B cell (primary cell): Measurements from ENCODE around the gene CENPX. TPM values are rescaled to one million over a fixed set of nuclear protein-coding genes. Genes with fewer than 3 reads are reported as not detected.

ENCODE experiments used
- ATAC-seq: fragments of 200-7000 bp; cut with Tn5 transposase; one replicate; pipeline ENCODE4 v1.10.0; 2021; ENCODE audit warnings: low read depth, mild to moderate bottlenecking, moderate number of reproducible peaks, moderate library complexity
- CTCF ChIA-PET: fragments of 350-600 bp; sonication (Branson Sonifier 250); formaldehyde crosslinking; loops from one replicate; lab custom pipeline; 2021; ENCODE audit warnings: antibody characterized with exemption, inconsistent platforms; lab: Charles Lee
- POLR2A ChIA-PET: fragments of 350-600 bp; sonication (Branson Sonifier 250); formaldehyde crosslinking; loops from one replicate; lab custom pipeline; 2021; ENCODE audit warnings: antibody characterized with exemption; lab: Charles Lee
- DNase-seq: peaks from one replicate; pipeline ENCODE4 v3.0.0; 2013
- H2AFZ ChIP-seq: 2 replicates; pipeline ENCODE4 v1.6.1; 2012; ENCODE audit warnings: mild to moderate bottlenecking, low read depth, low read length; ENCODE audit not compliant: insufficient read depth, poor library complexity, severe bottlenecking
- H3K27ac ChIP-seq, 2 donors: 1 replicate in 1 of 2; 2 replicates in 1 of 2; pipeline ENCODE4 v1.5.1; 2012 to 2013; ENCODE audit warnings: low read length in 2 of 2, mild to moderate bottlenecking in 2 of 2, moderate library complexity in 1 of 2
- H3K27me3 ChIP-seq, 4 experiments: fragments of 200-600 bp in 1 of 4; sonication (generic) in 1 of 4; replicated peaks in 1 of 4; 1 replicate in 2 of 4; 2 replicates in 2 of 4; pipeline versions ENCODE4 v1.6.1 to v1.7.0; 2013 to 2016; ENCODE audit warnings: low read length in 3 of 4, mild to moderate bottlenecking in 2 of 4, mixed read lengths in 1 of 4, moderate library complexity in 1 of 4; ENCODE audit not compliant: insufficient read depth in 4 of 4, control insufficient read depth in 3 of 4; ENCODE audit errors: control extremely low read depth in 1 of 4
- H3K36me3 ChIP-seq, 2 experiments: replicated peaks in 1 of 2; 1 replicate in 1 of 2; 2 replicates in 1 of 2; pipeline versions ENCODE4 v1.6.1 to v1.7.1; 2013; ENCODE audit warnings: low read length in 1 of 2; ENCODE audit not compliant: insufficient read depth in 2 of 2, control insufficient read depth in 1 of 2; ENCODE audit errors: control extremely low read depth in 1 of 2, extremely low read depth in 1 of 2
- H3K4me1 ChIP-seq, 2 donors: fragments of 200-600 bp in 1 of 2; sonication (generic) in 1 of 2; 1 replicate in 1 of 2; 2 replicates in 1 of 2; pipeline versions ENCODE4 v1.5.1 to v1.6.1; 2013 to 2017; ENCODE audit warnings: low read length in 2 of 2; ENCODE audit not compliant: control insufficient read depth in 2 of 2, insufficient read depth in 2 of 2
- H3K4me2 ChIP-seq: replicated peaks from 2 replicates; pipeline ENCODE3; 2012; ENCODE audit warnings: mild to moderate bottlenecking, low read depth, low read length; ENCODE audit not compliant: poor library complexity, severe bottlenecking
- H3K4me3 ChIP-seq, 5 experiments: fragments of 200-600 bp in 1 of 5; sonication (generic) in 1 of 5; 1 replicate in 3 of 5; 2 replicates in 2 of 5; pipeline versions ENCODE4 v1.5.1 to v1.7.0; 2011 to 2016; ENCODE audit warnings: low read length in 4 of 5, mild to moderate bottlenecking in 4 of 5, low read depth in 2 of 5, control low read depth in 1 of 5, moderate library complexity in 1 of 5; ENCODE audit not compliant: insufficient read depth in 1 of 5; ENCODE audit errors: control extremely low read depth in 1 of 5, extremely low read depth in 1 of 5
- H3K79me2 ChIP-seq: fragments of 200-600 bp; sonication (generic); one replicate; pipeline ENCODE4 v1.6.0; 2016; ENCODE audit warnings: low read length; ENCODE audit not compliant: control insufficient read depth, insufficient read depth
- H3K9ac ChIP-seq: fragments of 200-600 bp; sonication (generic); 2 replicates; pipeline ENCODE4 v1.6.1; 2017; ENCODE audit warnings: mild to moderate bottlenecking, low read length, moderate library complexity
- H3K9me3 ChIP-seq, 3 donors: one replicate each; pipeline versions ENCODE4 v1.6.1 to v1.7.1; 2013; ENCODE audit warnings: low read length in 2 of 3; ENCODE audit not compliant: control insufficient read depth in 2 of 3, insufficient read depth in 1 of 3; ENCODE audit errors: control extremely low read depth in 1 of 3
- H4K20me1 ChIP-seq: 2 replicates; pipeline ENCODE4 v1.6.0; 2012; ENCODE audit warnings: mild to moderate bottlenecking, low read length; ENCODE audit not compliant: insufficient read depth, control insufficient read depth, poor library complexity, severe bottlenecking
- H3K27ac Mint-ChIP-seq: one replicate; pipeline ENCODE4 v1.8.0; 2021; ENCODE audit warnings: mixed read lengths
- H3K27me3 Mint-ChIP-seq: one replicate; pipeline ENCODE4 v1.8.0; 2021; ENCODE audit warnings: mixed read lengths
- H3K4me1 Mint-ChIP-seq: one replicate; pipeline ENCODE4 v1.8.0; 2021; ENCODE audit warnings: mixed read lengths
- H3K4me3 Mint-ChIP-seq: one replicate; pipeline ENCODE4 v1.8.0; 2021; ENCODE audit warnings: mixed read lengths
- H3K9me3 Mint-ChIP-seq: one replicate; pipeline ENCODE4 v1.8.0; 2022; ENCODE audit warnings: mixed read lengths; ENCODE audit not compliant: insufficient read depth
- CTCF ChIP-seq: fragments of 200-600 bp; IDR thresholded peaks from one replicate; pipeline ENCODE4 v1.8.0; 2022; ENCODE audit warnings: antibody characterized with exemption, mild to moderate bottlenecking
- EZH2 ChIP-seq: IDR thresholded peaks from 2 replicates; pipeline ENCODE4 v1.6.1; 2012; ENCODE audit warnings: borderline replicate concordance, low read depth, mild to moderate bottlenecking, moderate library complexity, low read length; ENCODE audit not compliant: insufficient read depth, poor library complexity, severe bottlenecking
- WGBS: methylation state at CpG from one replicate; pipeline ENCODE4 v1.1.5; 2013; ENCODE audit warnings: missing lambda C conversion rate; ENCODE audit not compliant: insufficient coverage; 5-methylcytosine and 5-hydroxymethylcytosine counted together
- intact Hi-C: fragments of 100-400 bp; cut with micrococcal nuclease; formaldehyde crosslinking; loops from one replicate; pipeline ENCODE4 v1.10.0; 2022
- polyA plus RNA-seq: library from polyadenylated mRNA; depleted of rRNA; stranded (reverse); fragments of >200 nt; gene quantifications from 2 replicates; pipeline ENCODE4 v1.2.3, GENCODE V29; 2012
- total RNA-seq, 2 donors: library from RNA; stranded (reverse); fragments of 120-200 nt in 1 of 2; gene quantifications; 1 replicate in 1 of 2; 2 replicates in 1 of 2; pipeline versions ENCODE4 v1.2.3 to v1.2.4, GENCODE V29; 2013 to 2022

CENPX gene
- total and polyA plus RNA-seq, 2 donors (not counting 1 experiment from before 2014, with no cell fraction given): 37.0 to 40.1 TPM

DNA sequence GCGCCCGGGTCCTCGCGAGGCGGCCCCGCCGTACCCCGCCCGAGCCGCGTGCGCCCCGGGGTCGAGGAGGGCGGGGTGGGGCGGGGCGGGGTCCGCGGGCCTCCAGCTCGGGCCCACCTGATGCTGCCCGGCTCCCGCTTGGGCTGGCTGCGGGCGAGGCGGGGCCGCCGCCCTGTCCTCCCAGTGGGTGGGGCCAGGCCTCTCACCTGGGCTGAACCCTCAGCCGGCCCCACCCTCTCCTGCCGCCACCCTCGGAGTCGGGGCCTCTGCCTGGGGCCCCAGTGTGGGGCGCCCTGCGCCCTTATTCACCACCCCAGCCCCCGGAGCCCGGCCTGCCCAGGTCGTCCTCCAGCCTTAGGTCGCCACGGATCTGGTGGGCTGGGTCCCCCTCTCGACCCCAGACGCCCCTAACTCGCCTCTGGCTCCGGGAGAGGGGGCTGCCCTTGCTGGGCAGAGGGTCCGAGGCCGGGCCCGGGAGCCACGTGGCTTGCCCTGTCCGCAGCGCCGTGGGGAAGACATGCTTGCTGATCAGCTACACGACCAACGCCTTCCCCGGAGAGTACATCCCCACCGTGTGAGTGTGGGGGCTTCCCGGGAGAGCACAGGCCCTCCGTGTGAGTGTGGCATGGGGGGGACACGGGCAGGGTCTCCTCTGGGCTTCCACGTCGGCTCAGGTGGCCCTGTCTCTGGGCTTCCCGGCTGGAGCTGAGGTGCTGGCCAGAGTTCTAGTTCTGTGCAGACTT is 9.4 kb upstream of the CENPX start:
- Mint-ChIP-seq H3K4me3 (peak overlapping the region; percentile 76), H3K27me3 (no peaks in the 10 kb centered on the region), H3K4me1 (peaks cover 21% of the 10 kb centered on the region), H3K9me3 (no peaks in the 10 kb centered on the region), H3K27ac (no peak overlapping the region)
- DNase-seq: no peak
- Histone ChIP-seq H3K27ac (no peak overlapping the region), H3K4me3 (peak overlapping the region in 2 of 5 experiments; percentile 11 to 19), H3K9me3 (peaks cover 0 to 10% (median 0%) of the 10 kb centered on the region in 3 donors), H3K36me3 (no peaks in the 10 kb centered on the region), H3K4me1 (peaks cover 29 to 34% of the 10 kb centered on the region in 2 donors), H3K27me3 (peaks cover 0 to 39% (median 3%) of the 10 kb centered on the region in 4 experiments), H3K79me2 (peaks cover 14% of the 10 kb centered on the region), H2AFZ (no peak overlapping the region), H4K20me1 (peaks cover 52% of the 10 kb centered on the region), H3K4me2 (peak overlapping the region; percentile 66), H3K9ac (no peak overlapping the region)
- ATAC-seq: peak; percentile 16
- ChIA-PET POLR2A (interaction anchor here (0.8 kb wide), 1 partner anchor 19 kb away, joined by 3 read pairs; no protein-coding TSS in a partner anchor), CTCF (interaction anchor here (1.5 kb wide), 1 partner anchor 73 kb away, joined by 4 read pairs; no protein-coding TSS in a partner anchor)
- WGBS: 15% methylated on average over 59 of the region's 59 CpGs
- intact Hi-C loops: loop anchor here (10.0 kb wide), 1 partner anchor 523 kb away; no protein-coding TSS in a partner anchor
- TF ChIP-seq CTCF (no peak), EZH2 (no peak)
